WTC11 (cell line): ENCODE data around the gene TMEM145. TPM values are rescaled to one million over a fixed set of nuclear protein-coding genes. Genes with fewer than 3 reads are reported as not detected.
A peak's percentile ranks its signal among the peaks of the same experiment; 100 is the strongest.

Source experiments
- ATAC-seq: fragments of 200-7000 bp; cut with Tn5 transposase; 2 replicates; pipeline ENCODE4 v1.10.0; 2021; ENCODE audit warnings: mild to moderate bottlenecking, moderate library complexity
- CTCF ChIA-PET: fragments of 300-600 bp; sonication (Branson Sonifier 250); formaldehyde crosslinking; loops from one replicate; lab custom pipeline; 2021; ENCODE audit warnings: antibody characterized with exemption; lab: Charles Lee
- POLR2A ChIA-PET: fragments of 350-600 bp; sonication (Branson Sonifier 250); formaldehyde crosslinking; loops from one replicate; lab custom pipeline; 2021; ENCODE audit warnings: antibody characterized with exemption; lab: Charles Lee
- DNase-seq: peaks from one replicate; pipeline ENCODE4 v3.0.0; 2021; ENCODE audit warnings: low spot score
- H3K27ac Mint-ChIP-seq: 2 replicates; pipeline ENCODE4 v1.8.0; 2021; ENCODE audit warnings: mixed read lengths
- H3K27me3 Mint-ChIP-seq: 2 replicates; pipeline ENCODE4 v1.8.0; 2021; ENCODE audit warnings: low read depth, mild to moderate bottlenecking, moderate library complexity, mixed read lengths
- H3K36me3 Mint-ChIP-seq: 2 replicates; pipeline ENCODE4 v1.8.0; 2021; ENCODE audit warnings: mixed read lengths
- H3K4me1 Mint-ChIP-seq: 2 replicates; pipeline ENCODE4 v1.8.0; 2022; ENCODE audit warnings: mixed read lengths
- H3K4me3 Mint-ChIP-seq: 2 replicates; pipeline ENCODE4 v1.8.0; 2021; ENCODE audit warnings: mild to moderate bottlenecking, moderate library complexity, mixed read lengths
- H3K9me3 Mint-ChIP-seq: 2 replicates; pipeline ENCODE4 v1.8.0; 2021; ENCODE audit warnings: mixed read lengths
- ARID4B ChIP-seq: sonication (generic); formaldehyde crosslinking; IDR thresholded peaks from 2 replicates; pipeline ENCODE4 v1.8.0; 2023; ENCODE audit warnings: missing genetic modification reagents, mild to moderate bottlenecking, borderline replicate concordance
- ATF2 ChIP-seq: sonication (generic); formaldehyde crosslinking; IDR thresholded peaks from 2 replicates; pipeline ENCODE4 v1.8.1; 2022; ENCODE audit warnings: low read depth, missing genetic modification reagents, borderline replicate concordance
- ATF3 ChIP-seq: sonication (generic); formaldehyde crosslinking; conservative IDR thresholded peaks from 2 replicates; pipeline ENCODE4 v1.8.1; 2022; ENCODE audit warnings: mild to moderate bottlenecking, missing genetic modification reagents
- E2F4 ChIP-seq: sonication (generic); formaldehyde crosslinking; IDR thresholded peaks from 2 replicates; pipeline ENCODE4 v1.8.1; 2022; ENCODE audit warnings: low read depth, mild to moderate bottlenecking, moderate library complexity, missing genetic modification reagents, borderline replicate concordance
- E2F5 ChIP-seq: sonication (generic); formaldehyde crosslinking; IDR thresholded peaks from 2 replicates; pipeline ENCODE4 v1.8.1; 2022; ENCODE audit warnings: mild to moderate bottlenecking, moderate library complexity, missing genetic modification reagents
- ELF4 ChIP-seq: sonication (generic); formaldehyde crosslinking; IDR thresholded peaks from 2 replicates; pipeline ENCODE4 v1.8.1; 2022; ENCODE audit warnings: low read depth, mild to moderate bottlenecking, moderate library complexity, missing genetic modification reagents
- EMX1 ChIP-seq: fragments of 250-450 bp; sonication (Bioruptor Pico); IDR thresholded peaks from 2 replicates; pipeline ENCODE4 v1.8.0; 2021; ENCODE audit warnings: mild to moderate bottlenecking
- ESRRA ChIP-seq: sonication (generic); formaldehyde crosslinking; IDR thresholded peaks from 2 replicates; pipeline ENCODE4 v1.8.1; 2022; ENCODE audit warnings: mild to moderate bottlenecking, missing genetic modification reagents, borderline replicate concordance
- FOXK1 ChIP-seq: sonication (generic); formaldehyde crosslinking; IDR thresholded peaks from 2 replicates; pipeline ENCODE4 v1.8.0; 2022; ENCODE audit warnings: mild to moderate bottlenecking, moderate library complexity, missing genetic modification reagents
- GRHL2 ChIP-seq: fragments of 250-450 bp; sonication (Bioruptor Pico); IDR thresholded peaks from 2 replicates; pipeline ENCODE4 v1.8.0; 2022; ENCODE audit warnings: mild to moderate bottlenecking, moderate library complexity; ENCODE audit not compliant: insufficient replicate concordance, severe bottlenecking
- IRF1 ChIP-seq: sonication (generic); formaldehyde crosslinking; IDR thresholded peaks from 2 replicates; pipeline ENCODE4 v1.8.0; 2023; ENCODE audit warnings: missing genetic modification reagents
- IRF2 ChIP-seq: sonication (generic); formaldehyde crosslinking; IDR thresholded peaks from 2 replicates; pipeline ENCODE4 v1.8.0; 2022; ENCODE audit warnings: low read depth, missing genetic modification reagents, borderline replicate concordance
- NFATC4 ChIP-seq: fragments of 250-450 bp; sonication (Bioruptor Pico); IDR thresholded peaks from 2 replicates; pipeline ENCODE4 v1.9.0; 2021; ENCODE audit warnings: mild to moderate bottlenecking
- NFE2L1 ChIP-seq: sonication (generic); formaldehyde crosslinking; IDR thresholded peaks from 2 replicates; pipeline ENCODE4 v1.8.1; 2023; ENCODE audit warnings: missing genetic modification reagents
- NR3C1 ChIP-seq: sonication (generic); formaldehyde crosslinking; conservative IDR thresholded peaks from 2 replicates; pipeline ENCODE4 v1.8.1; 2023; ENCODE audit warnings: low read depth, mild to moderate bottlenecking, missing genetic modification reagents
- PRDM15 ChIP-seq: sonication (generic); formaldehyde crosslinking; IDR thresholded peaks from 2 replicates; pipeline ENCODE4 v1.8.0; 2022; ENCODE audit warnings: missing genetic modification reagents
- SP1 ChIP-seq: sonication (generic); formaldehyde crosslinking; conservative IDR thresholded peaks from 2 replicates; pipeline ENCODE4 v1.8.1; 2022; ENCODE audit warnings: missing genetic modification reagents
- TEAD1 ChIP-seq: sonication (generic); formaldehyde crosslinking; IDR thresholded peaks from 2 replicates; pipeline ENCODE4 v1.8.0; 2022; ENCODE audit warnings: mild to moderate bottlenecking, missing genetic modification reagents
- TEAD4 ChIP-seq: sonication (generic); formaldehyde crosslinking; IDR thresholded peaks from 2 replicates; pipeline ENCODE4 v1.8.0; 2022; ENCODE audit warnings: mild to moderate bottlenecking, missing genetic modification reagents
- total RNA-seq: library from RNA; stranded (reverse); gene quantifications from 3 replicates; pipeline ENCODE4 v1.2.3, GENCODE V29; 2021

TMEM145 gene
- total RNA-seq, 1 experiment from 2014 or later: 6.9 TPM

- peaks cover 26% of the 10 kb centered on the region for H3K4me1 Mint-ChIP-seq
- POLR2A ChIA-PET: no interaction called here
- H3K27me3 Mint-ChIP-seq: no peaks in the 10 kb centered on the region
- CTCF ChIA-PET: interaction anchor here (1.0 to 1.4 kb wide), 3 partner anchors 10 to 149 kb away, joined by 3 to 7 read pairs (median 3); no protein-coding TSS in a partner anchor
- no peak for DNase-seq
- TF ChIP-seq FOXK1 (CRISPR knock-in tag) (no peak), ESRRA (CRISPR knock-in tag) (no peak), TEAD1 (CRISPR knock-in tag) (no peak), NR3C1 (no peak)
- no peaks in the 10 kb centered on the region for H3K9me3 Mint-ChIP-seq
- peak overlapping the region; percentile 89 for H3K4me3 Mint-ChIP-seq
- peaks cover 8% of the 10 kb centered on the region; the same call in 1 of the 2 replicates for H3K36me3 Mint-ChIP-seq
- H3K27ac Mint-ChIP-seq: no peak overlapping the region
- ATAC-seq: no peak
Observed at GRCh38 chr19:42285541-42285941, 27.6 kb upstream of the TMEM145 start.

GRCh38 chr19:42285988-42286348, 27.1 kb upstream of the TMEM145 start:
- no peak for DNase-seq
- no peak for ATAC-seq
- Mint-ChIP-seq H3K4me1 (peaks cover 26% of the 10 kb centered on the region), H3K9me3 (no peaks in the 10 kb centered on the region), H3K27me3 (no peaks in the 10 kb centered on the region), H3K36me3 (peaks cover 8% of the 10 kb centered on the region; the same call in 1 of the 2 replicates), H3K27ac (peak overlapping the region; percentile 60), H3K4me3 (peak overlapping the region; percentile 89; the same call in 1 of the 2 replicates)
- ChIA-PET POLR2A (no interaction called here), CTCF (no interaction called here)
- TF ChIP-seq GRHL2 (CRISPR knock-in tag): no peak
- no peak for TF ChIP-seq SP1 (CRISPR knock-in tag)
- TF ChIP-seq NFATC4 (CRISPR knock-in tag): no peak
- TF ChIP-seq ATF3 (CRISPR knock-in tag): no peak
- no peak for TF ChIP-seq E2F4 (CRISPR knock-in tag)

- CTCF ChIA-PET: no interaction called here
- H3K9me3 Mint-ChIP-seq: no peaks in the 10 kb centered on the region
- ATAC-seq (no peak), DNase-seq (no peak)
- no peaks in the 10 kb centered on the region for H3K27me3 Mint-ChIP-seq
- no peak overlapping the region for H3K4me3 Mint-ChIP-seq
- H3K36me3 Mint-ChIP-seq: peaks cover 8% of the 10 kb centered on the region; the same call in 1 of the 2 replicates
- POLR2A ChIA-PET: no interaction called here
- 0 out of 2 replicates have a peak overlapping the region, but pooled peaks have one; percentile 60 for H3K27ac Mint-ChIP-seq
- H3K4me1 Mint-ChIP-seq: peaks cover 31% of the 10 kb centered on the region
- TF ChIP-seq TEAD1 (CRISPR knock-in tag) (no peak), E2F5 (CRISPR knock-in tag) (no peak), IRF1 (CRISPR knock-in tag) (no peak), IRF2 (CRISPR knock-in tag) (no peak), PRDM15 (CRISPR knock-in tag) (no peak), ARID4B (CRISPR knock-in tag) (no peak), NFE2L1 (no peak), EMX1 (CRISPR knock-in tag) (no peak), ELF4 (no peak), TEAD4 (CRISPR knock-in tag) (no peak), ATF2 (no peak)
Observed at GRCh38 chr19:42286349-42287016, 26.6 kb upstream of the TMEM145 start.
